WTC11 (cell line): ENCODE results near the gene UBR2. TPM values are rescaled to one million over a fixed set of nuclear protein-coding genes. Genes with fewer than 3 reads are reported as not detected.
"Not testable (repeated sequence)": the region's sequence is repeated elsewhere in the genome, so short reads cannot be mapped to it uniquely, and the experiment has no call there.

Experiments
- ATAC-seq: fragments of 200-7000 bp; cut with Tn5 transposase; 2 replicates; pipeline ENCODE4 v1.10.0; 2021; ENCODE audit warnings: mild to moderate bottlenecking, moderate library complexity
- CTCF ChIA-PET: fragments of 300-600 bp; sonication (Branson Sonifier 250); formaldehyde crosslinking; loops from one replicate; lab custom pipeline; 2021; ENCODE audit warnings: antibody characterized with exemption; lab: Charles Lee
- POLR2A ChIA-PET: fragments of 350-600 bp; sonication (Branson Sonifier 250); formaldehyde crosslinking; loops from one replicate; lab custom pipeline; 2021; ENCODE audit warnings: antibody characterized with exemption; lab: Charles Lee
- DNase-seq: peaks from one replicate; pipeline ENCODE4 v3.0.0; 2021; ENCODE audit warnings: low spot score
- H3K27ac Mint-ChIP-seq: 2 replicates; pipeline ENCODE4 v1.8.0; 2021; ENCODE audit warnings: mixed read lengths
- H3K27me3 Mint-ChIP-seq: 2 replicates; pipeline ENCODE4 v1.8.0; 2021; ENCODE audit warnings: low read depth, mild to moderate bottlenecking, moderate library complexity, mixed read lengths
- H3K36me3 Mint-ChIP-seq: 2 replicates; pipeline ENCODE4 v1.8.0; 2021; ENCODE audit warnings: mixed read lengths
- H3K4me1 Mint-ChIP-seq: 2 replicates; pipeline ENCODE4 v1.8.0; 2022; ENCODE audit warnings: mixed read lengths
- H3K4me3 Mint-ChIP-seq: 2 replicates; pipeline ENCODE4 v1.8.0; 2021; ENCODE audit warnings: mild to moderate bottlenecking, moderate library complexity, mixed read lengths
- H3K9me3 Mint-ChIP-seq: 2 replicates; pipeline ENCODE4 v1.8.0; 2021; ENCODE audit warnings: mixed read lengths
- AFF4 ChIP-seq: sonication (generic); formaldehyde crosslinking; IDR thresholded peaks from 2 replicates; pipeline ENCODE4 v1.8.1; 2023; ENCODE audit warnings: mild to moderate bottlenecking, missing genetic modification reagents, borderline replicate concordance
- CREM ChIP-seq: sonication (generic); formaldehyde crosslinking; IDR thresholded peaks from 2 replicates; pipeline ENCODE4 v1.8.1; 2022; ENCODE audit warnings: mild to moderate bottlenecking, missing genetic modification reagents, moderate library complexity
- CTCF ChIP-seq: fragments of 200-600 bp; IDR thresholded peaks from 2 replicates; pipeline ENCODE4 v1.8.0; 2022; ENCODE audit warnings: antibody characterized with exemption
- ELF4 ChIP-seq: sonication (generic); formaldehyde crosslinking; IDR thresholded peaks from 2 replicates; pipeline ENCODE4 v1.8.1; 2022; ENCODE audit warnings: low read depth, mild to moderate bottlenecking, moderate library complexity, missing genetic modification reagents
- EMX1 ChIP-seq: fragments of 250-450 bp; sonication (Bioruptor Pico); IDR thresholded peaks from 2 replicates; pipeline ENCODE4 v1.8.0; 2021; ENCODE audit warnings: mild to moderate bottlenecking
- GRHL2 ChIP-seq: fragments of 250-450 bp; sonication (Bioruptor Pico); IDR thresholded peaks from 2 replicates; pipeline ENCODE4 v1.8.0; 2022; ENCODE audit warnings: mild to moderate bottlenecking, moderate library complexity; ENCODE audit not compliant: insufficient replicate concordance, severe bottlenecking
- KAT7 ChIP-seq: sonication (generic); formaldehyde crosslinking; IDR thresholded peaks from 2 replicates; pipeline ENCODE4 v1.8.1; 2023; ENCODE audit warnings: missing genetic modification reagents, mild to moderate bottlenecking, borderline replicate concordance
- MXD4 ChIP-seq: fragments of 250-450 bp; sonication (Bioruptor Pico); IDR thresholded peaks from 2 replicates; pipeline ENCODE4 v1.8.0; 2021; ENCODE audit warnings: mild to moderate bottlenecking, moderate library complexity, borderline replicate concordance
- NFATC4 ChIP-seq: fragments of 250-450 bp; sonication (Bioruptor Pico); IDR thresholded peaks from 2 replicates; pipeline ENCODE4 v1.9.0; 2021; ENCODE audit warnings: mild to moderate bottlenecking
- NFYB ChIP-seq: sonication (generic); formaldehyde crosslinking; conservative IDR thresholded peaks from 2 replicates; pipeline ENCODE4 v1.8.0; 2022; ENCODE audit warnings: low read depth, missing genetic modification reagents
- SOX15 ChIP-seq: fragments of 250-450 bp; sonication (Bioruptor Pico); IDR thresholded peaks from 2 replicates; pipeline ENCODE4 v1.9.0; 2021; ENCODE audit warnings: mild to moderate bottlenecking
- TCF7 ChIP-seq: sonication (generic); formaldehyde crosslinking; IDR thresholded peaks from 2 replicates; pipeline ENCODE4 v1.8.0; 2022; ENCODE audit warnings: mild to moderate bottlenecking, low read depth, missing genetic modification reagents, moderate library complexity
- TEAD4 ChIP-seq: sonication (generic); formaldehyde crosslinking; IDR thresholded peaks from 2 replicates; pipeline ENCODE4 v1.8.0; 2022; ENCODE audit warnings: mild to moderate bottlenecking, missing genetic modification reagents
- USF2 ChIP-seq: sonication (generic); formaldehyde crosslinking; IDR thresholded peaks from 2 replicates; pipeline ENCODE4 v1.8.1; 2023; ENCODE audit warnings: mild to moderate bottlenecking, missing genetic modification reagents, moderate library complexity
- ZNF396 ChIP-seq: fragments of 250-450 bp; sonication (Bioruptor Pico); IDR thresholded peaks from 2 replicates; pipeline ENCODE4 v1.8.0; 2021; ENCODE audit warnings: mild to moderate bottlenecking, moderate library complexity, borderline replicate concordance
- total RNA-seq: library from RNA; stranded (reverse); gene quantifications from 3 replicates; pipeline ENCODE4 v1.2.3, GENCODE V29; 2021

UBR2 gene
- total RNA-seq, 1 experiment from 2014 or later = 18.8 TPM

GRCh38 chr6:42664718-42665117, 100.9 kb downstream of the UBR2 start (continued):
- TF ChIP-seq AFF4 (CRISPR knock-in tag) (no peak), TEAD4 (no peak), KAT7 (CRISPR knock-in tag) (no peak)
- TF ChIP-seq, all 79 proteins: peak for 0

GRCh38 chr6:42674368-42674767, 110.5 kb downstream of the UBR2 start:
- ChIA-PET POLR2A (interaction anchor here (0.7 kb wide), 1 partner anchor 34 kb away, joined by 3 read pairs; no protein-coding TSS in a partner anchor), CTCF (interaction anchor here (1.2 kb wide), 1 partner anchor 25 kb away, joined by 3 read pairs; no protein-coding TSS in a partner anchor)
- not testable (repeated sequence) for H3K27ac Mint-ChIP-seq, H3K9me3 Mint-ChIP-seq, H3K27me3 Mint-ChIP-seq, ATAC-seq, DNase-seq, H3K4me1 Mint-ChIP-seq, H3K4me3 Mint-ChIP-seq
- H3K36me3 Mint-ChIP-seq = peaks cover 63% of the 10 kb centered on the region

GRCh38 chr6:42674780-42675179, 111.0 kb downstream of the UBR2 start:
- CTCF ChIA-PET = interaction anchor here (1.0 to 1.2 kb wide), 2 partner anchors 13 to 24 kb away, joined by 3 to 4 read pairs; no protein-coding TSS in a partner anchor

GRCh38 chr6:42679358-42679757, 115.5 kb downstream of the UBR2 start:
- Mint-ChIP-seq H3K36me3 (peaks cover 68% of the 10 kb centered on the region), H3K27me3 (no peaks in the 10 kb centered on the region), H3K9me3 (no peaks in the 10 kb centered on the region), H3K27ac (no peak overlapping the region), H3K4me3 (no peak overlapping the region), H3K4me1 (no peaks in the 10 kb centered on the region)
- ChIA-PET POLR2A (no interaction called here), CTCF (no interaction called here)
- ATAC-seq = no peak
- DNase-seq = no peak
- TF ChIP-seq ZNF396 (no peak), NFYB (CRISPR knock-in tag) (no peak), TCF7 (CRISPR knock-in tag) (no peak), CREM (CRISPR knock-in tag) (no peak)

More at GRCh38 chr6:42674780-42675179, 111.0 kb downstream of the UBR2 start:
- no peaks in the 10 kb centered on the region for H3K9me3 Mint-ChIP-seq
- no peak for TF ChIP-seq EMX1 (CRISPR knock-in tag)
- no peak for TF ChIP-seq GRHL2 (CRISPR knock-in tag)
- no peak for TF ChIP-seq SOX15
- TF ChIP-seq MXD4 (CRISPR knock-in tag) = no peak
- TF ChIP-seq USF2 (CRISPR knock-in tag) = no peak
- no peak for TF ChIP-seq CTCF
- TF ChIP-seq NFATC4 (CRISPR knock-in tag) = no peak
- TF ChIP-seq ELF4 = no peak
- H3K36me3 Mint-ChIP-seq = peaks cover 63% of the 10 kb centered on the region
- H3K4me1 Mint-ChIP-seq = no peaks in the 10 kb centered on the region
- POLR2A ChIA-PET = interaction anchor here (0.6 to 0.7 kb wide), 2 partner anchors 23 to 34 kb away, joined by 3 read pairs; no protein-coding TSS in a partner anchor
- no peaks in the 10 kb centered on the region for H3K27me3 Mint-ChIP-seq
- no peak overlapping the region for H3K27ac Mint-ChIP-seq
- DNase-seq (no peak), ATAC-seq (no peak)
- no peak overlapping the region for H3K4me3 Mint-ChIP-seq
